Measurements from ENCODE around the gene AIFM3.

AIFM3 gene

DNA sequence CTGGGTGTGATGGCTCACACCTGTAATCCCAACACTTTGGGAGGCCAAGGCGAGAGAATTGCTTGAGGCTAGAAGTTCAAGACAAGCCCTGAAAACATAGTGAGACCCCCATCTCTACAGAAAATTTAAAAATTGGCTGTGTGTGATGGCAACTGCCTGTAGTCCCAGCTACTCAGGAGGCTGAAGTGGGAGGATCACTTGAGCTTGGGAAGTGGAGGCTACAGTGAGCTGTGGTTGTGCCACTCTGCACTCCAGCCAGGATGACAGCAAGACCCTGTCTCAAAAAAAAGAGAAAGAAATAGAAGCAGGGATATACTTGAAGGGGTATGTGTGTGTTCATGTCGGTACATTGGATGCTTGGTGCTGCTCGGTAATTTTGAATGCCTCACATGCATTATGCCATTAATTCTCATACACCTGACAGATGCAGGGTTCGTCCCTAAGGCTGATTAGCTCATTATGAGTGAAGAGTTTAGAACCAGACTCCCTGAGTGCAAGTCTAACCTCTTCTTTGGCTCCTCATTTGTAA lies 35.9 kb upstream of the AIFM3 start:
- no peak for TF ChIP-seq EP300 (IDR thresholded peaks at IDR 0.05; ENCODE audit: borderline replicate concordance)
- no peak for TF ChIP-seq FOXM1 (IDR thresholded peaks at IDR 0.05; ENCODE audit: borderline replicate concordance, low read depth)
- TF ChIP-seq, protein P1, sequence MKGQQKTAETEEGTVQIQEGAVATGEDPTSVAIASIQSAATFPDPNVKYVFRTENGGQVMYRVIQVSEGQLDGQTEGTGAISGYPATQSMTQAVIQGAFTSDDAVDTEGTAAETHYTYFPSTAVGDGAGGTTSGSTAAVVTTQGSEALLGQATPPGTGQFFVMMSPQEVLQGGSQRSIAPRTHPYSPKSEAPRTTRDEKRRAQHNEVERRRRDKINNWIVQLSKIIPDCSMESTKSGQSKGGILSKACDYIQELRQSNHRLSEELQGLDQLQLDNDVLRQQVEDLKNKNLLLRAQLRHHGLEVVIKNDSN (IDR thresholded peaks at IDR 0.05): no peak
- TF ChIP-seq TAF1 (IDR thresholded peaks at IDR 0.05; ENCODE audit: low read depth): no peak
- TF ChIP-seq EGR1 (IDR thresholded peaks at IDR 0.05): no peak
- TF ChIP-seq, protein P2, sequence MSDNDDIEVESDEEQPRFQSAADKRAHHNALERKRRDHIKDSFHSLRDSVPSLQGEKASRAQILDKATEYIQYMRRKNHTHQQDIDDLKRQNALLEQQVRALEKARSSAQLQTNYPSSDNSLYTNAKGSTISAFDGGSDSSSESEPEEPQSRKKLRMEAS (IDR thresholded peaks at IDR 0.05): no peak
- TF ChIP-seq CREB1 (IDR thresholded peaks at IDR 0.05; ENCODE audit: low read depth): no peak
- TF ChIP-seq, protein P3, sequence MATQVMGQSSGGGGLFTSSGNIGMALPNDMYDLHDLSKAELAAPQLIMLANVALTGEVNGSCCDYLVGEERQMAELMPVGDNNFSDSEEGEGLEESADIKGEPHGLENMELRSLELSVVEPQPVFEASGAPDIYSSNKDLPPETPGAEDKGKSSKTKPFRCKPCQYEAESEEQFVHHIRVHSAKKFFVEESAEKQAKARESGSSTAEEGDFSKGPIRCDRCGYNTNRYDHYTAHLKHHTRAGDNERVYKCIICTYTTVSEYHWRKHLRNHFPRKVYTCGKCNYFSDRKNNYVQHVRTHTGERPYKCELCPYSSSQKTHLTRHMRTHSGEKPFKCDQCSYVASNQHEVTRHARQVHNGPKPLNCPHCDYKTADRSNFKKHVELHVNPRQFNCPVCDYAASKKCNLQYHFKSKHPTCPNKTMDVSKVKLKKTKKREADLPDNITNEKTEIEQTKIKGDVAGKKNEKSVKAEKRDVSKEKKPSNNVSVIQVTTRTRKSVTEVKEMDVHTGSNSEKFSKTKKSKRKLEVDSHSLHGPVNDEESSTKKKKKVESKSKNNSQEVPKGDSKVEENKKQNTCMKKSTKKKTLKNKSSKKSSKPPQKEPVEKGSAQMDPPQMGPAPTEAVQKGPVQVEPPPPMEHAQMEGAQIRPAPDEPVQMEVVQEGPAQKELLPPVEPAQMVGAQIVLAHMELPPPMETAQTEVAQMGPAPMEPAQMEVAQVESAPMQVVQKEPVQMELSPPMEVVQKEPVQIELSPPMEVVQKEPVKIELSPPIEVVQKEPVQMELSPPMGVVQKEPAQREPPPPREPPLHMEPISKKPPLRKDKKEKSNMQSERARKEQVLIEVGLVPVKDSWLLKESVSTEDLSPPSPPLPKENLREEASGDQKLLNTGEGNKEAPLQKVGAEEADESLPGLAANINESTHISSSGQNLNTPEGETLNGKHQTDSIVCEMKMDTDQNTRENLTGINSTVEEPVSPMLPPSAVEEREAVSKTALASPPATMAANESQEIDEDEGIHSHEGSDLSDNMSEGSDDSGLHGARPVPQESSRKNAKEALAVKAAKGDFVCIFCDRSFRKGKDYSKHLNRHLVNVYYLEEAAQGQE (IDR thresholded peaks at IDR 0.05; ENCODE audit: low read depth): no peak
- TF ChIP-seq YY1 (IDR thresholded peaks at IDR 0.05; ENCODE audit: low read depth): no peak
- no peak for TF ChIP-seq CEBPB (IDR thresholded peaks at IDR 0.05)
- no peak for TF ChIP-seq TEAD4 (IDR thresholded peaks at IDR 0.05)
- TF ChIP-seq NFIC (IDR thresholded peaks at IDR 0.05): no peak

DNA sequence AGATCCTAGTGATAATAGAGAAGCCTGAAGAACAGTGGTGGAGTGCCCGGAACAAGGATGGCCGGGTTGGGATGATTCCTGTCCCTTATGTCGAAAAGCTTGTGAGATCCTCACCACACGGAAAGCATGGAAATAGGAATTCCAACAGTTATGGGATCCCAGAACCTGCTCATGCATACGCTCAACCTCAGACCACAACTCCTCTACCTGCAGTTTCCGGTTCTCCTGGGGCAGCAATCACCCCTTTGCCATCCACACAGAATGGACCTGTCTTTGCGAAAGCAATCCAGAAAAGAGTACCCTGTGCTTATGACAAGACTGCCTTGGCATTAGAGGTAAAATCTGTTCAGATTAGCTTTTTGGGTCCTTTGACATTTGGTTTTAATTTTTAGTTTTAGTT lies 33.1 kb upstream of the AIFM3 start:
- TF ChIP-seq FOXM1 (IDR thresholded peaks at IDR 0.05; ENCODE audit: borderline replicate concordance, low read depth): no peak
- TF ChIP-seq EGR1 (IDR thresholded peaks at IDR 0.05): no peak
- no peak for TF ChIP-seq YY1 (IDR thresholded peaks at IDR 0.05; ENCODE audit: low read depth)
- no peak for TF ChIP-seq TAF1 (IDR thresholded peaks at IDR 0.05; ENCODE audit: low read depth)

DNA sequence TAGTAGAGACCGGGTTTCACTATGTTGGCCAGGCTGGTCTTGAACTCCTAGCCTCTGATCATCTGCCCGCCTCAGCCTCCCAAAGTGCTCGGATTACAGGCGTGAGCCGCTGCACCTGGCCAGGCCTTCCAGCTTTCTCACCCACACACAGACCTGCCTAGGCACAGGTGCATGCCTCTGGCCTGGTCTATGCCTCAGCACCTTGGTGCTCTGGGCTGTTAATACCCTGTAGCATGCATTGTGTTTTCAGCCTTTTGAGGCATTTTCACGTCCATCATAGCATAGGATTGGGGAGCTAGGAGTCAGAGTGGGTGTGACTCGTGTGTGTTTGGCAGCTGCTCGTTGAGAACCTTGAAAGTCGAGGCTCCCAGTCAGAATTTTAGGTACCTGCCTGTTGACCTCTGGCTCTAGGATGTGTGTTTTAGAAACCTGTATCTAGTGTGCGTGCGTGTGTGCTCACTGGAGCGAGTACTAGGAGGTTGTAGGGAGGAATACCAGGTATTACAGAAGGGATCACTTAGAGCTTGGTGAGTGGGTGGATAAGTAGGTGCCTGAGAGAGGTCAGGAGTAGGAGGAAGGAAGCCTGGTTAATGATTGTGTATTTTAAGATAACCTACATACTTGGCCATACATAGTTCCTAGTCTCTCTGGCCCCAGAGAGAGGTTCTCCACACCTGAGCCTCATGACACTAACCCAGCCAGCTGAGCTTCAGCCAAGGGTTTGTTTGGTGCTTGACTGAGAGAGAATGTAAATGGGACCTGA lies 29.8 kb upstream of the AIFM3 start:
- no peak for TF ChIP-seq CEBPB (IDR thresholded peaks at IDR 0.05)
- TF ChIP-seq EGR1 (IDR thresholded peaks at IDR 0.05): no peak
- TF ChIP-seq FOXM1 (IDR thresholded peaks at IDR 0.05; ENCODE audit: borderline replicate concordance, low read depth): no peak
- TF ChIP-seq ZBTB7A (IDR thresholded peaks at IDR 0.05; ENCODE audit: low read depth): no peak
- no peak for TF ChIP-seq TEAD4 (IDR thresholded peaks at IDR 0.05)
- TF ChIP-seq, protein P3 (IDR thresholded peaks at IDR 0.05; ENCODE audit: low read depth): no peak
- no peak for TF ChIP-seq TCF12 (IDR thresholded peaks at IDR 0.05; ENCODE audit: low read depth)
- no peak for TF ChIP-seq NFIC (IDR thresholded peaks at IDR 0.05)
- no peak for TF ChIP-seq RAD21 (IDR thresholded peaks at IDR 0.05; ENCODE audit: low read depth)

DNA sequence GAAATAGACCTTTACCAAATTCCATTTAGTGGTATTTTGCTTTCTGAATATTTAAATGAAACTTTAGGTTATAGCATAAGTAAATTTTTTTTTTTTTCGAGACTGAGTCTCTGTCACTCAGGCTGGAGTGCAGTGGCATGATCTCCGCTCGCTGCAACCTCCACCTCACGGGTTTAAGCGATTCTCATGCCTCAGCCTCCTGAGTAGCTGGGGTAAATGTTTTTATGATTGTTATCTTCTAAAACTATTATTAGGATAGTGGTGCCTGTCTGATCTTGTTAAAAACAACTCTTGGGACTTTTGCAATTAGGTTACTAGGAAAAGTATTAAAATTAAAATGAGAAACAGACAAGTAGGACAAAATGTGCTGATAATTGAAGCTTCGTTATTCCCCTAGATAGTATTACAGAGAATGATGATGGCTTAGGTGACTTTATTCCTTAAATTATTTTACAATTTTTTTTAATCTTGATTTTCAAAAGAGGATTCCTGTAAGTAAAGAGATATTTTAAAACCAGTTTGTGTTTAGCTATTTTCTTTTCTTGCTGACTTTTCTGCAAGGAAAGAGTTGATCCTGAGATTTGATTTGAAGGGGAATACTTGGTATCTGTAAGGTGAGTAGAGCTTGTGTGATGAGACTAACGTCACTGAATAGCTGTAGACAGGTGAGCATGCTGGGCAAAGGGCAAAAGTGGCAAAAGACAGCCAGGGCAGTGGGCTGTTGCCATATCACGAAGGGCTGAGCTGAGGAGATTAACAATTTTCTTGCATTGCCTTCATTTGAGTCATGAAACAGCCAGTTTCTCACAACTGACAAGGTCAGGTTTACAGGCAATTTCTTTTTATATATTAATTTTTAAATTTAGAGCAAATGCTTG lies 29.0 kb upstream of the AIFM3 start:
- TF ChIP-seq, protein P1 (IDR thresholded peaks at IDR 0.05): no peak
- TF ChIP-seq TEAD4 (IDR thresholded peaks at IDR 0.05) (no peak), NFIC (IDR thresholded peaks at IDR 0.05) (no peak), RAD21 (IDR thresholded peaks at IDR 0.05; ENCODE audit: low read depth) (no peak), FOXM1 (IDR thresholded peaks at IDR 0.05; ENCODE audit: borderline replicate concordance, low read depth) (no peak), EP300 (IDR thresholded peaks at IDR 0.05; ENCODE audit: borderline replicate concordance) (no peak), CEBPB (IDR thresholded peaks at IDR 0.05) (no peak), YY1 (IDR thresholded peaks at IDR 0.05; ENCODE audit: low read depth) (no peak), ZBTB7A (IDR thresholded peaks at IDR 0.05; ENCODE audit: low read depth) (no peak), TAF1 (IDR thresholded peaks at IDR 0.05; ENCODE audit: low read depth) (no peak), EGR1 (IDR thresholded peaks at IDR 0.05) (no peak), TCF12 (IDR thresholded peaks at IDR 0.05; ENCODE audit: low read depth) (no peak), CREB1 (IDR thresholded peaks at IDR 0.05; ENCODE audit: low read depth) (no peak)
- TF ChIP-seq, protein P3 (IDR thresholded peaks at IDR 0.05; ENCODE audit: low read depth): no peak
- TF ChIP-seq, protein P2 (IDR thresholded peaks at IDR 0.05): no peak

Measured in Ishikawa (cell line).